SK-N-SH (cell line): ENCODE results near the gene BBS9. TPM values are rescaled to one million over a fixed set of nuclear protein-coding genes. Genes with fewer than 3 reads are reported as not detected.

Experiments
- CTCF ChIA-PET: fragments of 300-600, 350-600 bp; formaldehyde crosslinking; extraction: SDS; loops from one replicate; lab custom pipeline; 2021; lab: Yijun Ruan, JAX
- POLR2A ChIA-PET: fragments of 350-600 bp; sonication (Branson Sonifier 250); formaldehyde crosslinking; extraction: SDS; loops from one replicate; lab custom pipeline; 2020; ENCODE audit warnings: antibody characterized with exemption, inconsistent platforms; lab: Yijun Ruan, JAX
- DNase-seq: peaks from one replicate; pipeline ENCODE4 v3.0.0; 2012
- H2AFZ ChIP-seq: fragments of 200-600 bp; sonication (generic); 2 replicates; pipeline ENCODE4 v1.8.1; 2016; ENCODE audit warnings: antibody characterized with exemption, mild to moderate bottlenecking, low read depth
- H3F3A ChIP-seq: fragments of 200-600 bp; sonication (generic); replicated peaks from 2 replicates; pipeline ENCODE3; 2016; ENCODE audit warnings: antibody characterized with exemption, mild to moderate bottlenecking; ENCODE audit not compliant: insufficient read depth
- H3K27ac ChIP-seq, 2 experiments: fragments of 200-500 bp in 1 of 2; fragments of 200-600 bp in 1 of 2; sonication (Bioruptor generic) in 1 of 2; sonication (generic), shearing (Covaris generic) in 1 of 2; 2 replicates each; pipeline versions ENCODE4 v1.5.1 to v1.6.1; 2014 to 2016; ENCODE audit warnings: low read depth in 2 of 2, inconsistent platforms in 1 of 2, low read length in 1 of 2, mild to moderate bottlenecking in 1 of 2, mixed read lengths in 1 of 2
- H3K27me3 ChIP-seq: fragments of 200-600 bp; sonication (generic), shearing (Covaris generic); 2 replicates; pipeline ENCODE4 v1.6.1; 2016; ENCODE audit warnings: mixed run types; ENCODE audit not compliant: insufficient read depth
- H3K36me3 ChIP-seq, 2 experiments: fragments of 200-500 bp in 1 of 2; fragments of 200-600 bp in 1 of 2; sonication (Bioruptor generic) in 1 of 2; sonication (generic) in 1 of 2; replicated peaks in 1 of 2; 2 replicates each; pipeline versions ENCODE3 to v1.5.1; 2014 to 2016; ENCODE audit warnings: low read length in 1 of 2, mild to moderate bottlenecking in 1 of 2; ENCODE audit not compliant: insufficient read depth in 2 of 2, control insufficient read depth in 1 of 2
- H3K4me1 ChIP-seq, 2 experiments: fragments of 200-500 bp in 1 of 2; fragments of 200-600 bp in 1 of 2; sonication (Bioruptor generic) in 1 of 2; sonication (generic), shearing (Covaris generic) in 1 of 2; 2 replicates each; pipeline versions ENCODE4 v1.5.1 to v1.6.1; 2014 to 2016; ENCODE audit warnings: low read depth in 1 of 2, low read length in 1 of 2, mixed run types in 1 of 2; ENCODE audit not compliant: insufficient read depth in 2 of 2, control insufficient read depth in 1 of 2
- H3K4me2 ChIP-seq: fragments of 200-600 bp; sonication (generic), shearing (Covaris generic); 2 replicates; pipeline ENCODE4 v1.6.1; 2017; ENCODE audit warnings: mixed run types
- H3K4me3 ChIP-seq, 2 experiments: fragments of 200-500 bp in 1 of 2; fragments of 200-600 bp in 1 of 2; sonication (Bioruptor generic) in 1 of 2; sonication (generic), shearing (Covaris generic) in 1 of 2; 2 replicates each; pipeline versions ENCODE4 v1.5.1 to v1.8.1; 2014 to 2016; ENCODE audit warnings: low read depth in 2 of 2, inconsistent platforms in 1 of 2, low read length in 1 of 2, mild to moderate bottlenecking in 1 of 2, mixed read lengths in 1 of 2, moderate library complexity in 1 of 2
- H3K79me2 ChIP-seq: fragments of 200-600 bp; sonication (generic); 2 replicates; pipeline ENCODE4 v1.8.1; 2017; ENCODE audit warnings: mild to moderate bottlenecking; ENCODE audit not compliant: insufficient read depth
- H3K9ac ChIP-seq: fragments of 200-600 bp; sonication (generic); 2 replicates; pipeline ENCODE4 v1.6.1; 2017; ENCODE audit warnings: mixed run types
- H3K9me2 ChIP-seq: fragments of 200-600 bp; sonication (generic); 2 replicates; pipeline ENCODE4 v1.6.1; 2017; ENCODE audit warnings: mixed run types
- H3K9me3 ChIP-seq: fragments of 200-600 bp; sonication (generic); 2 replicates; pipeline ENCODE4 v1.6.1; 2017; ENCODE audit warnings: mixed run types, mild to moderate bottlenecking, moderate library complexity
- H4K20me1 ChIP-seq: fragments of 200-600 bp; sonication (generic); 2 replicates; pipeline ENCODE4 v1.6.1; 2017; ENCODE audit warnings: mild to moderate bottlenecking, mixed run types; ENCODE audit not compliant: insufficient read depth
- ELF1 ChIP-seq: IDR thresholded peaks from 2 replicates; pipeline ENCODE4 v1.4.0; 2012
- EP300 ChIP-seq, 2 experiments: IDR thresholded peaks; 2 replicates each; pipeline versions ENCODE4 v1.4.0 to v1.6.1; 2012; ENCODE audit warnings: borderline replicate concordance in 1 of 2, low read depth in 1 of 2, low read length in 1 of 2
- FOXJ3 ChIP-seq: sonication (generic); formaldehyde crosslinking; IDR thresholded peaks from 2 replicates; pipeline ENCODE4 v1.5.1; 2020; ENCODE audit warnings: mild to moderate bottlenecking, missing genetic modification reagents
- JUND ChIP-seq: IDR thresholded peaks from 2 replicates; pipeline ENCODE4 v1.4.0; 2012
- MEF2A ChIP-seq: IDR thresholded peaks from 2 replicates; pipeline ENCODE4 v1.4.0; 2012; ENCODE audit warnings: low read depth, borderline replicate concordance
- RCOR1 ChIP-seq: fragments of 150-350 bp; IDR thresholded peaks from 2 replicates; pipeline ENCODE4 v1.6.1; 2017; ENCODE audit warnings: antibody characterized with exemption, low read length
- RFX5 ChIP-seq: IDR thresholded peaks from 2 replicates; pipeline ENCODE4 v1.6.1; 2012; ENCODE audit warnings: mild to moderate bottlenecking, improper control_type of control experiment, low read length
- TAF1 ChIP-seq: IDR thresholded peaks from 2 replicates; pipeline ENCODE4 v1.6.1; 2012; ENCODE audit warnings: low read depth, mild to moderate bottlenecking, low read length, moderate library complexity, borderline replicate concordance
- TCF12 ChIP-seq: IDR thresholded peaks from 2 replicates; pipeline ENCODE4 v1.4.0; 2012
- TEAD4 ChIP-seq: IDR thresholded peaks from 2 replicates; pipeline ENCODE4 v1.4.0; 2012; ENCODE audit warnings: mild to moderate bottlenecking, borderline replicate concordance; ENCODE audit not compliant: insufficient read depth
- WGBS: methylation state at CpG from one replicate; pipeline ENCODE4 v1.1.6; 2017; ENCODE audit warnings: low lambda C conversion rate; 5-methylcytosine and 5-hydroxymethylcytosine counted together
- polyA plus RNA-seq, 3 experiments: library from polyadenylated mRNA; depleted of rRNA; stranded (reverse); fragments of >200 nt; gene quantifications; 2 replicates each; pipeline ENCODE4 v1.2.3, GENCODE V29; 2012
- TF ChIP-seq, protein P1 (sequence below): IDR thresholded peaks from 2 replicates; pipeline ENCODE4; 2012
- TF ChIP-seq, protein P2 (sequence below): IDR thresholded peaks from 2 replicates; pipeline ENCODE4 v1.4.0; 2012; ENCODE audit warnings: low read depth, borderline replicate concordance
- TF ChIP-seq, protein P3 (sequence below): IDR thresholded peaks from 2 replicates; pipeline ENCODE4 v1.4.0; 2012; ENCODE audit warnings: low read depth, borderline replicate concordance

Gene BBS9
- polyA plus RNA-seq, 1 of the 3 experiments (the other 2 are of a cell fraction): 7.5 TPM

DNA sequence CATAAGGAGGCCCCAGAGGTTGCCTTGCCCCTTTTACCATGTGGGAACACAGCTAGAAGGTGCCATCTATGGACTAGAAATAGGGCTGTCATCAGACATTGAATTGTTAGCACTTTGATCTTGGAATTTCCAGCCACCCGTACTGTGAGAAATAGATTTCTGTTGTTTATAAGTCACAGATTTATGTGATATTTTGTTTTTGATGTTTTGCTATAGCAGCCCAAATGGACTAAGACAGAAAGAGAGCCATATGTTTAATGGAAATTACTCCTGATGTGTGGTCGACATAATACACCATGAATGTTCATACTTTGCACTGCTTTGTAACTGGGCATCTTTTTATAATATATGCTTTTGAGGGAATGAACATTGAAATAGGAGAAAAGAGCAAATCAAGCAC lies 302.2 kb downstream of the BBS9 start:
- Histone ChIP-seq H3K9me2 (no peaks in the 10 kb centered on the region), H3K79me2 (no peaks in the 10 kb centered on the region), H3K9me3 (no peaks in the 10 kb centered on the region), H3K27me3 (no peaks in the 10 kb centered on the region), H4K20me1 (no peaks in the 10 kb centered on the region), H3K4me3 (no peak overlapping the region), H2AFZ (no peak overlapping the region), H3F3A (no peaks in the 10 kb centered on the region), H3K27ac (no peak overlapping the region), H3K4me1 (peaks cover 0 to 5% of the 10 kb centered on the region in 2 experiments; a peak in 1 of 4 replicates), H3K9ac (no peak overlapping the region), H3K36me3 (no peaks in the 10 kb centered on the region), H3K4me2 (no peak overlapping the region)
- 87% methylated on average over 2 of the region's 2 CpGs for WGBS
- TF ChIP-seq RCOR1 (no peak), MEF2A (no peak), EP300 (IDR thresholded peaks at IDR 0.05; ENCODE audit: borderline replicate concordance in 1 of 2, low read depth in 1 of 2, low read length in 1 of 2) (no peak), FOXJ3 (CRISPR knock-in tag) (no peak), RFX5 (no peak)
- TF ChIP-seq, protein P1, sequence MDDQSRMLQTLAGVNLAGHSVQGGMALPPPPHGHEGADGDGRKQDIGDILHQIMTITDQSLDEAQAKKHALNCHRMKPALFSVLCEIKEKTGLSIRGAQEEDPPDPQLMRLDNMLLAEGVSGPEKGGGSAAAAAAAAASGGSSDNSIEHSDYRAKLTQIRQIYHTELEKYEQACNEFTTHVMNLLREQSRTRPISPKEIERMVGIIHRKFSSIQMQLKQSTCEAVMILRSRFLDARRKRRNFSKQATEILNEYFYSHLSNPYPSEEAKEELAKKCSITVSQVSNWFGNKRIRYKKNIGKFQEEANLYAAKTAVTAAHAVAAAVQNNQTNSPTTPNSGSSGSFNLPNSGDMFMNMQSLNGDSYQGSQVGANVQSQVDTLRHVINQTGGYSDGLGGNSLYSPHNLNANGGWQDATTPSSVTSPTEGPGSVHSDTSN: no peak
- TF ChIP-seq, protein P2, sequence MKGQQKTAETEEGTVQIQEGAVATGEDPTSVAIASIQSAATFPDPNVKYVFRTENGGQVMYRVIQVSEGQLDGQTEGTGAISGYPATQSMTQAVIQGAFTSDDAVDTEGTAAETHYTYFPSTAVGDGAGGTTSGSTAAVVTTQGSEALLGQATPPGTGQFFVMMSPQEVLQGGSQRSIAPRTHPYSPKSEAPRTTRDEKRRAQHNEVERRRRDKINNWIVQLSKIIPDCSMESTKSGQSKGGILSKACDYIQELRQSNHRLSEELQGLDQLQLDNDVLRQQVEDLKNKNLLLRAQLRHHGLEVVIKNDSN: no peak
- ChIA-PET POLR2A (no interaction called here), CTCF (interaction anchor here (0.7 kb wide), 1 partner anchor 13 kb away, joined by 3 read pairs; no protein-coding TSS in a partner anchor)
- DNase-seq: no peak

DNA sequence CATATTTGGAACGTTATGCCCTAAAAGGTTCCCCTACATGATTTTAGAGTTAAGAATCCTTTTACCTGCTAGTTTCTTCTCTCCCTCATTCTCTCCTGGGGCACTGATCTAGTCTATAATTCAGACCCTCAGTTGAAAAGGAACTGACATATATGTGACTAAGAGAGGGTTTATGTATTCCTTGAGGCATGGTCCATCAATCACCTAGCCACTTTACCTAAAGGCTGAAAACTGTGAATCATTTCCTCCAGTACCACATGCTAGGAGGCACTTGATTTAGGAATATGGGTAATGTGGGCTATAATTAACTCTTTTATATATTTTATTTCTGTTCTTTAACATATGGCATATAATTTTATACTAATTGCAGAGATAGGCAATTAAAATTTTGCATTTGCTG lies 303.5 kb downstream of the BBS9 start:
- Histone ChIP-seq H3K9me2 (no peaks in the 10 kb centered on the region), H3K4me1 (peaks cover 0 to 5% of the 10 kb centered on the region in 2 experiments; a peak in 1 of 4 replicates), H3K27ac (no peak overlapping the region), H3K9ac (no peak overlapping the region), H3K4me2 (no peak overlapping the region), H4K20me1 (no peaks in the 10 kb centered on the region), H3K36me3 (no peaks in the 10 kb centered on the region), H3F3A (no peaks in the 10 kb centered on the region), H3K27me3 (no peaks in the 10 kb centered on the region), H3K4me3 (no peak overlapping the region), H3K79me2 (no peaks in the 10 kb centered on the region), H3K9me3 (no peaks in the 10 kb centered on the region), H2AFZ (no peak overlapping the region)
- no peak for TF ChIP-seq TEAD4
- no peak for TF ChIP-seq FOXJ3 (CRISPR knock-in tag)
- TF ChIP-seq, protein P3, sequence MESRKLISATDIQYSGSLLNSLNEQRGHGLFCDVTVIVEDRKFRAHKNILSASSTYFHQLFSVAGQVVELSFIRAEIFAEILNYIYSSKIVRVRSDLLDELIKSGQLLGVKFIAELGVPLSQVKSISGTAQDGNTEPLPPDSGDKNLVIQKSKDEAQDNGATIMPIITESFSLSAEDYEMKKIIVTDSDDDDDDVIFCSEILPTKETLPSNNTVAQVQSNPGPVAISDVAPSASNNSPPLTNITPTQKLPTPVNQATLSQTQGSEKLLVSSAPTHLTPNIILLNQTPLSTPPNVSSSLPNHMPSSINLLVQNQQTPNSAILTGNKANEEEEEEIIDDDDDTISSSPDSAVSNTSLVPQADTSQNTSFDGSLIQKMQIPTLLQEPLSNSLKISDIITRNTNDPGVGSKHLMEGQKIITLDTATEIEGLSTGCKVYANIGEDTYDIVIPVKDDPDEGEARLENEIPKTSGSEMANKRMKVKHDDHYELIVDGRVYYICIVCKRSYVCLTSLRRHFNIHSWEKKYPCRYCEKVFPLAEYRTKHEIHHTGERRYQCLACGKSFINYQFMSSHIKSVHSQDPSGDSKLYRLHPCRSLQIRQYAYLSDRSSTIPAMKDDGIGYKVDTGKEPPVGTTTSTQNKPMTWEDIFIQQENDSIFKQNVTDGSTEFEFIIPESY: no peak
- 0 out of 4 replicates have a peak, but pooled peaks of 1 of the 2 experiments have one; percentile 8 for TF ChIP-seq EP300 (IDR thresholded peaks at IDR 0.05; ENCODE audit: borderline replicate concordance in 1 of 2, low read depth in 1 of 2, low read length in 1 of 2)
- 0 out of 2 replicates have a peak, but pooled peaks have one; percentile 9 for TF ChIP-seq JUND
- no peak for TF ChIP-seq ELF1
- TF ChIP-seq, protein P1: peak; percentile 54
- no peak for TF ChIP-seq TAF1
- TF ChIP-seq TCF12: 0 out of 2 replicates have a peak, but pooled peaks have one; percentile 23
- no peak for DNase-seq
- ChIA-PET POLR2A (no interaction called here), CTCF (no interaction called here)
- 65% methylated on average over 1 of the region's 1 CpG for WGBS
